GM18951 (cell line): ENCODE data around the gene MAPKAPK3.
A peak's percentile ranks its signal among the peaks of the same experiment; 100 is the strongest.

ENCODE experiments used
- POLR2A ChIP-seq: IDR thresholded peaks from 4 replicates; pipeline ENCODE4 v1.6.1; 2011; ENCODE audit warnings: mild to moderate bottlenecking; ENCODE audit not compliant: insufficient read length, insufficient read depth; ENCODE audit errors: extremely low read depth
- in situ Hi-C: fragments of 300-500 bp; cut with MboI; formaldehyde crosslinking; loops from one replicate; pipeline ENCODE4 v1.12.0; 2022; ENCODE audit warnings: low sequenced_read_pairs, mixed read lengths, inconsistent platforms; ENCODE audit not compliant: unreplicated experiment

The MAPKAPK3 gene

GRCh38 chr3:50617096-50617791 is at the start of gene MAPKAPK3:
Gene MAPKAPK3 (plus strand): TSS chr3:50617151. CDS start chr3:50617566, 415 bp downstream.
- in situ Hi-C loops = loop anchor here (25.0 kb wide), 1 partner anchor 770 kb away; the partner anchor contains the start of genes MANF and RBM15B
- peak; percentile 64 for TF ChIP-seq POLR2A

- in situ Hi-C loops = no loop called here
- peak; percentile 59 for TF ChIP-seq POLR2A
Measured at GRCh38 chr3:50567386-50568167, 49.4 kb upstream of the MAPKAPK3 start, which contains the start of gene C3orf18. Gene C3orf18 (minus strand): TSS chr3:50567747. CDS start chr3:50565699, 2,048 bp downstream.

- TF ChIP-seq POLR2A = peak; percentile 72
- in situ Hi-C loops = no loop called here
Measured at GRCh38 chr3:50568947-50569749, 47.8 kb upstream of the MAPKAPK3 start, which contains the start of gene HEMK1. Gene HEMK1 (plus strand): TSS chr3:50569522. CDS start chr3:50571105, 1,583 bp downstream.

- TF ChIP-seq POLR2A = no peak
- in situ Hi-C loops = loop anchor here (5.0 kb wide), 1 partner anchor 42 kb away; the partner anchor contains the start of gene CISH
Measured at GRCh38 chr3:50570508-50571279, 46.3 kb upstream of the MAPKAPK3 start.

- TF ChIP-seq POLR2A = no peak
- in situ Hi-C loops = loop anchor here (5.0 kb wide), 1 partner anchor 41 kb away; the partner anchor contains the start of gene CISH
Measured at GRCh38 chr3:50571486-50571885, 45.5 kb upstream of the MAPKAPK3 start.

- TF ChIP-seq POLR2A = no peak
- in situ Hi-C loops = loop anchor here (5.0 kb wide), 1 partner anchor 40 kb away; the partner anchor contains the start of gene CISH
Measured at GRCh38 chr3:50572158-50572557, 44.8 kb upstream of the MAPKAPK3 start.

- in situ Hi-C loops = loop anchor here (5.0 kb wide), 1 partner anchor 39 kb away; the partner anchor contains the start of gene CISH
- no peak for TF ChIP-seq POLR2A
Measured at GRCh38 chr3:50572801-50573371, 44.1 kb upstream of the MAPKAPK3 start.

GRCh38 chr3:50573566-50574443 is 43.1 kb upstream of the MAPKAPK3 start:
- in situ Hi-C loops = loop anchor here (5.0 kb wide), 1 partner anchor 38 kb away; the partner anchor contains the start of gene CISH
- no peak for TF ChIP-seq POLR2A

GRCh38 chr3:50574444-50574831 is 42.5 kb upstream of the MAPKAPK3 start:
- TF ChIP-seq POLR2A = no peak
- in situ Hi-C loops = loop anchor here (5.0 kb wide), 1 partner anchor 38 kb away; the partner anchor contains the start of gene CISH

- TF ChIP-seq POLR2A = no peak
- in situ Hi-C loops = no loop called here
Measured at GRCh38 chr3:50575372-50575771, 41.6 kb upstream of the MAPKAPK3 start.

- no peak for TF ChIP-seq POLR2A
- in situ Hi-C loops = no loop called here
Measured at GRCh38 chr3:50577348-50577747, 39.6 kb upstream of the MAPKAPK3 start.
